K562 (cell line): Measurements from ENCODE around the gene PCID2. TPM values are rescaled to one million over a fixed set of nuclear protein-coding genes. Genes with fewer than 3 reads are reported as not detected.

Experiments
- BHLHE40 ChIP-seq: IDR thresholded peaks from 2 replicates; pipeline ENCODE4 v1.6.1; 2011; ENCODE audit warnings: low read length, improper control_type of control experiment
- ESRRB ChIP-seq: fragments of 250-450 bp; sonication (Bioruptor Pico); IDR thresholded peaks from 2 replicates; pipeline ENCODE4 v1.5.0; 2020; ENCODE audit warnings: mild to moderate bottlenecking, moderate library complexity, borderline replicate concordance
- FOXP1 ChIP-seq: sonication (generic); formaldehyde crosslinking; IDR thresholded peaks from 2 replicates; pipeline ENCODE4 v1.8.0; 2022; ENCODE audit warnings: mild to moderate bottlenecking, missing genetic modification reagents
- GTF2F1 ChIP-seq: IDR thresholded peaks from 2 replicates; pipeline ENCODE4 v1.6.1; 2011; ENCODE audit warnings: low read depth, low read length, improper control_type of control experiment
- HMG20B ChIP-seq: fragments of 250-450 bp; sonication (Bioruptor Pico); IDR thresholded peaks from 2 replicates; pipeline ENCODE4 v1.5.0; 2021; ENCODE audit warnings: mild to moderate bottlenecking
- KDM1A ChIP-seq, 2 experiments: fragments of 450-650 bp; IDR thresholded peaks; 2 replicates each; pipeline ENCODE4 v1.6.1; 2016; ENCODE audit warnings: mild to moderate bottlenecking in 2 of 2
- MAZ ChIP-seq, 2 experiments: fragments of 450-650 bp in 1 of 2; sonication (generic) in 1 of 2; formaldehyde crosslinking; IDR thresholded peaks in 1 of 2; conservative IDR thresholded peaks in 1 of 2; 2 replicates each; pipeline versions ENCODE4 v1.4.0 to v1.5.0; 2020; ENCODE audit warnings: mild to moderate bottlenecking in 1 of 2, missing genetic modification reagents in 1 of 2
- MCM5 ChIP-seq: fragments of 450-650 bp; IDR thresholded peaks from 2 replicates; pipeline ENCODE4 v1.6.1; 2016; ENCODE audit warnings: low read depth
- MEF2A ChIP-seq: IDR thresholded peaks from 2 replicates; pipeline ENCODE4 v1.6.1; 2011; ENCODE audit warnings: low read depth, mild to moderate bottlenecking, low read length, moderate library complexity; ENCODE audit not compliant: control insufficient read depth
- PCBP1 ChIP-seq: fragments of 200-400 bp; formaldehyde crosslinking; IDR thresholded peaks from 2 replicates; pipeline ENCODE4 v1.6.1; 2018; ENCODE audit warnings: mild to moderate bottlenecking, low read depth, low read length; ENCODE audit not compliant: poor library complexity, severe bottlenecking
- POLR2B ChIP-seq: fragments of 450-650 bp; IDR thresholded peaks from 2 replicates; pipeline ENCODE4 v1.6.1; 2018; ENCODE audit warnings: low read depth; ENCODE audit not compliant: partially characterized antibody
- RB1 ChIP-seq: fragments of 450-650 bp; IDR thresholded peaks from 2 replicates; pipeline ENCODE4 v1.6.1; 2017; ENCODE audit warnings: low read depth, mild to moderate bottlenecking
- TBL1XR1 ChIP-seq, 2 experiments: IDR thresholded peaks; 2 replicates each; pipeline ENCODE4 v1.6.1; 2012; ENCODE audit warnings: improper control_type of control experiment in 2 of 2, low read length in 2 of 2, mild to moderate bottlenecking in 1 of 2
- ZBED1 ChIP-seq: IDR thresholded peaks from 2 replicates; pipeline ENCODE4 v1.6.1; 2014
- ZFP30 ChIP-seq: fragments of 250-450 bp; sonication (Bioruptor Pico); IDR thresholded peaks from 2 replicates; pipeline ENCODE4 v1.8.0; 2022; ENCODE audit warnings: moderate library complexity, mild to moderate bottlenecking, inconsistent platforms, borderline replicate concordance
- ZNF707 ChIP-seq: fragments of 250-450 bp; sonication (Bioruptor Pico); conservative IDR thresholded peaks from 2 replicates; pipeline ENCODE4 v1.8.0; 2022; ENCODE audit warnings: inconsistent platforms, mild to moderate bottlenecking, moderate library complexity
- polyA plus RNA-seq, 8 experiments: library from polyadenylated mRNA; depleted of rRNA in 4 of 8; stranded (reverse) in 5 of 8; unstranded in 3 of 8; fragments of >200 nt; fragmentation: Nextera tagmentation in 2 of 8; fragmentation: Illumina TruSeq in 1 of 8; extraction: Ambion mirVana in 2 of 8; extraction: Trizol in 1 of 8; gene quantifications; 2 replicates each; pipeline versions ENCODE4 v1.2.1 to v1.2.3, GENCODE V29; 2011 to 2014; ENCODE audit warnings: inconsistent platforms in 1 of 8, missing spikeins in 1 of 8
- total RNA-seq, 7 experiments: library from RNA; depleted of rRNA in 6 of 7; stranded (reverse); fragments of >200 nt in 6 of 7; fragmentation: Illumina TruSeq in 2 of 7; extraction: Trizol in 2 of 7; gene quantifications; 2 replicates each; pipeline versions ENCODE4 v1.2.1 to v1.2.3, GENCODE V29; 2011 to 2021; ENCODE audit warnings: low replicate concordance in 1 of 7
- TF ChIP-seq, protein P1 (sequence below): sonication (generic); formaldehyde crosslinking; IDR thresholded peaks from 2 replicates; pipeline ENCODE4 v1.8.0; 2022; ENCODE audit warnings: mild to moderate bottlenecking, missing genetic modification reagents
- TF ChIP-seq, protein P2 (sequence below): sonication (generic); formaldehyde crosslinking; IDR thresholded peaks from 2 replicates; pipeline ENCODE4 v1.8.0; 2022; ENCODE audit warnings: mild to moderate bottlenecking, missing genetic modification reagents, borderline replicate concordance
- TF ChIP-seq, protein P3 (sequence below), 2 experiments: fragments of 450-650 bp; conservative IDR thresholded peaks; 2 replicates each; pipeline ENCODE4 v1.6.1; 2017; ENCODE audit warnings: mild to moderate bottlenecking in 2 of 2, moderate library complexity in 2 of 2

PCID2 gene
- total and polyA plus RNA-seq, 9 of the 15 experiments (the other 6 are each of a cell fraction or from before 2014, with no cell fraction given) = 39.6 to 117 (median 59.6) TPM

DNA sequence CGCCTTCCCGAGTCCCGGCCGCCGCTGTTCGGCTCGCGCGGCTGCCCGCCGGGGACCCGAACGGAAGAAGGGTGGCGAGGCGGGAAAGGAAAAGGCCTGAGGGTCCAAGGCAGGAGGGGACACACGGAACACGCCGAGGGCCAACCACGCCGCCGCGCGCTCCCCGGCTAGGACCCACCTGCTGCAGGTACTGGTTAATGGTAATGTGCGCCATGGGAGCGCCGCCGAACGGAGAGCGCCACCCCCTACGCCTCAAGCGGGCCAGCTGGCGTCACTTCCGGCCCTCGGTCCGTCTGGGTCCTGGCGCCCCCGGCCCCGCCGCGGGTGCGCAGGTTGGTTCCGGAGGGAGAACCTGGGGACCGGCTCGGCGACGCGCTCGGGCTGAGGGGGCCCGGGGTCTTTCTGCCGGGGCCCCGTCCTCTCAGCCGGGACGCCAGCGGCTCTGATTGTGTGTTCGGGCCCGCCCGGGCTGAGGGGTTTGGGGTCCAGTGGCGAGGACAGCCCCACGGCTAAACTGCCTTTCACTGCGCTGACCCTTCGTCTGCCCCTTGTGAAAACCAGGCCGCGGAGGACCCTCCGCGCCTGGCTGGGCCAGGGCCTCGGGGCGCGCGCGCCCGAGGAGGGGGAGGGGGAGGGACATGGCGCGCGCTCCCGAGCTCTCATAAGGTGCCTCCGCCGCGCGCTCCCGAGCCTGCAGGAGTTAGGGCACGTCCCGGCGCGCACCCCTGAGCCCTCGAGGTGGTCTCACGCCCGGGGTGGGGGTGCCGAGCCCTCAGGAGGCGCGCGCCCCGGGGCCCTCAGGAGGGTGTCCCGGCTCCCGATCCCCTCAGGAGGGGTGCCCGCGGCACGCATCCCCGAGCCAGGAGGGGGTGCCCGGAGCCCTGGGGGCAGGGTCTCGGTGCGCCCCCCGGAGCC, at the start of gene PCID2 (continued):
- TF ChIP-seq ZFP30 (CRISPR knock-in tag) (no peak), ZBED1 (0 out of 2 replicates have a peak, but pooled peaks have one; percentile 33), ESRRB (no peak), TBL1XR1 (IDR thresholded peaks at IDR 0.05; ENCODE audit: low read length in 2 of 2) (0 out of 4 replicates have a peak, but pooled peaks of 1 of the 2 experiments have one; percentile 26), MAZ (CRISPR knock-in tag; conservative IDR thresholded peaks at IDR 0.05 in 1 of 2, IDR thresholded peaks at IDR 0.05 in 1 of 2) (peak; percentile 77 to 84), GTF2F1 (no peak), RB1 (peak; percentile 82), KDM1A (IDR thresholded peaks at IDR 0.05) (peak in 1 of 2 experiments; percentile 93; a peak in 2 of 4 replicates), ZNF707 (CRISPR knock-in tag) (no peak), FOXP1 (peak; percentile 38; the same call in 1 of the 2 replicates), HMG20B (CRISPR knock-in tag) (no peak), MEF2A (0 out of 2 replicates have a peak, but pooled peaks have one; percentile 15), BHLHE40 (peak; percentile 51; the same call in 1 of the 2 replicates), MCM5 (no peak), POLR2B (peak; percentile 47), PCBP1 (peak; percentile 63)
- TF ChIP-seq, protein P1, sequence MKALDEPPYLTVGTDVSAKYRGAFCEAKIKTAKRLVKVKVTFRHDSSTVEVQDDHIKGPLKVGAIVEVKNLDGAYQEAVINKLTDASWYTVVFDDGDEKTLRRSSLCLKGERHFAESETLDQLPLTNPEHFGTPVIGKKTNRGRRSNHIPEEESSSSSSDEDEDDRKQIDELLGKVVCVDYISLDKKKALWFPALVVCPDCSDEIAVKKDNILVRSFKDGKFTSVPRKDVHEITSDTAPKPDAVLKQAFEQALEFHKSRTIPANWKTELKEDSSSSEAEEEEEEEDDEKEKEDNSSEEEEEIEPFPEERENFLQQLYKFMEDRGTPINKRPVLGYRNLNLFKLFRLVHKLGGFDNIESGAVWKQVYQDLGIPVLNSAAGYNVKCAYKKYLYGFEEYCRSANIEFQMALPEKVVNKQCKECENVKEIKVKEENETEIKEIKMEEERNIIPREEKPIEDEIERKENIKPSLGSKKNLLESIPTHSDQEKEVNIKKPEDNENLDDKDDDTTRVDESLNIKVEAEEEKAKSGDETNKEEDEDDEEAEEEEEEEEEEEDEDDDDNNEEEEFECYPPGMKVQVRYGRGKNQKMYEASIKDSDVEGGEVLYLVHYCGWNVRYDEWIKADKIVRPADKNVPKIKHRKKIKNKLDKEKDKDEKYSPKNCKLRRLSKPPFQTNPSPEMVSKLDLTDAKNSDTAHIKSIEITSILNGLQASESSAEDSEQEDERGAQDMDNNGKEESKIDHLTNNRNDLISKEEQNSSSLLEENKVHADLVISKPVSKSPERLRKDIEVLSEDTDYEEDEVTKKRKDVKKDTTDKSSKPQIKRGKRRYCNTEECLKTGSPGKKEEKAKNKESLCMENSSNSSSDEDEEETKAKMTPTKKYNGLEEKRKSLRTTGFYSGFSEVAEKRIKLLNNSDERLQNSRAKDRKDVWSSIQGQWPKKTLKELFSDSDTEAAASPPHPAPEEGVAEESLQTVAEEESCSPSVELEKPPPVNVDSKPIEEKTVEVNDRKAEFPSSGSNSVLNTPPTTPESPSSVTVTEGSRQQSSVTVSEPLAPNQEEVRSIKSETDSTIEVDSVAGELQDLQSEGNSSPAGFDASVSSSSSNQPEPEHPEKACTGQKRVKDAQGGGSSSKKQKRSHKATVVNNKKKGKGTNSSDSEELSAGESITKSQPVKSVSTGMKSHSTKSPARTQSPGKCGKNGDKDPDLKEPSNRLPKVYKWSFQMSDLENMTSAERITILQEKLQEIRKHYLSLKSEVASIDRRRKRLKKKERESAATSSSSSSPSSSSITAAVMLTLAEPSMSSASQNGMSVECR (CRISPR knock-in tag) = no peak
- TF ChIP-seq, protein P2, sequence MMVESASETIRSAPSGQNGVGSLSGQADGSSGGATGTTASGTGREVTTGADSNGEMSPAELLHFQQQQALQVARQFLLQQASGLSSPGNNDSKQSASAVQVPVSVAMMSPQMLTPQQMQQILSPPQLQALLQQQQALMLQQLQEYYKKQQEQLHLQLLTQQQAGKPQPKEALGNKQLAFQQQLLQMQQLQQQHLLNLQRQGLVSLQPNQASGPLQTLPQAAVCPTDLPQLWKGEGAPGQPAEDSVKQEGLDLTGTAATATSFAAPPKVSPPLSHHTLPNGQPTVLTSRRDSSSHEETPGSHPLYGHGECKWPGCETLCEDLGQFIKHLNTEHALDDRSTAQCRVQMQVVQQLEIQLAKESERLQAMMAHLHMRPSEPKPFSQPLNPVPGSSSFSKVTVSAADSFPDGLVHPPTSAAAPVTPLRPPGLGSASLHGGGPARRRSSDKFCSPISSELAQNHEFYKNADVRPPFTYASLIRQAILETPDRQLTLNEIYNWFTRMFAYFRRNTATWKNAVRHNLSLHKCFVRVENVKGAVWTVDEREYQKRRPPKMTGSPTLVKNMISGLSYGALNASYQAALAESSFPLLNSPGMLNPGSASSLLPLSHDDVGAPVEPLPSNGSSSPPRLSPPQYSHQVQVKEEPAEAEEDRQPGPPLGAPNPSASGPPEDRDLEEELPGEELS (CRISPR knock-in tag) = no peak
- TF ChIP-seq, protein P3, sequence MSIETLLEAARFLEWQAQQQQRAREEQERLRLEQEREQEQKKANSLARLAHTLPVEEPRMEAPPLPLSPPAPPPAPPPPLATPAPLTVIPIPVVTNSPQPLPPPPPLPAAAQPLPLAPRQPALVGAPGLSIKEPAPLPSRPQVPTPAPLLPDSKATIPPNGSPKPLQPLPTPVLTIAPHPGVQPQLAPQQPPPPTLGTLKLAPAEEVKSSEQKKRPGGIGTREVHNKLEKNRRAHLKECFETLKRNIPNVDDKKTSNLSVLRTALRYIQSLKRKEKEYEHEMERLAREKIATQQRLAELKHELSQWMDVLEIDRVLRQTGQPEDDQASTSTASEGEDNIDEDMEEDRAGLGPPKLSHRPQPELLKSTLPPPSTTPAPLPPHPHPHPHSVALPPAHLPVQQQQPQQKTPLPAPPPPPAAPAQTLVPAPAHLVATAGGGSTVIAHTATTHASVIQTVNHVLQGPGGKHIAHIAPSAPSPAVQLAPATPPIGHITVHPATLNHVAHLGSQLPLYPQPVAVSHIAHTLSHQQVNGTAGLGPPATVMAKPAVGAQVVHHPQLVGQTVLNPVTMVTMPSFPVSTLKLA (conservative IDR thresholded peaks at IDR 0.05) = peak in 1 of 2 experiments; percentile 73; a peak in 2 of 4 replicates
